ENCODE results near the gene TTC6. TPM values are rescaled to one million over a fixed set of nuclear protein-coding genes. Genes with fewer than 3 reads are reported as not detected.

The TTC6 gene
- total RNA-seq, 2 donors from 2014 or later, result 88.2 to 89.8 TPM

DNA sequence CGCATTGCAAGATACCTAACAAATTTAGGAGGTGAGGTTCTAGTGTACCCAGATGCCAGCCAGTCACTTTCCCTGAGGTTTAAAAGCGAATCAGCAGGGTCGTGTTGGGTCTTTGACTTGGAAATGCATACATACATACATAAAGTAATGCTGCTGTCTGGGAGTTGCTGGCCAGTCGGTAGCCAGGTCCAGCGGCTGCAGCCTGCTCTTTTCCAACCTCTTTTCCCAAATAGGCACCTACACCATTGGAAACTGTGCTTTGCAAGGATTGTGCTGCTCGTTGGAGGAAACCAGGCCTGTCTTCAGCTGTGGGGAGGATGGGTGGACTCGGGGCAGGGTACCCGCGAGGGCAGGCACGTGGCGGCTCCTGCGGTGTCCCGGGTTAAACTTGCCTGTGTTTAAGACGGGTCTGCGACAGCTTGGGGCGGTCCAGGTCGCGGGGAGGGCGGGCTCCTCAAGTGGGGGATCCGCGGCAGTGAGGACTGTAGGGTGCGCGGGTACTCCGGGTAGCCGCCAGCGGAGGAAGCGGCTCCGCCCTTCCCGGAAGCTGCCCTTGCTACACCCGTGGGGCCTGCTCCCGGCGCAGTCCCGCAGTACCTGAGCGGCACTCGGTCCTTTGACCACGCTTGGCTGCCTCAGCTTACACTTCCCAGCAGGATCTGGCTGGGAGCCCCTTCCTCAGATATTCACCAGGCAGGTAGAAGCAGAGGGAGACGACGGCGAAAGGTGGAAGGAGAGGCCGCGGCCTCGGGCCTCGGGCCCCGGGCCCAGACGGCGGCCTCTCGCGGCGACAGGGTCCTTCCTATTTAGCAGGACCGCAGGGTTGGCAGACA is 2.7 kb downstream of the TTC6 start:
- H3K9me3 ChIP-seq, result no peaks in the 10 kb centered on the region
- WGBS, result 8% methylated on average over 23 of the region's 50 CpGs
- peak overlapping the region; percentile 59 to 63 for H3K4me3 ChIP-seq
- intact Hi-C loops (cut with DNase I), result no loop called here
- H3K27ac ChIP-seq, result peak overlapping the region; percentile 96
- no peak for TF ChIP-seq POLR2AphosphoS5 (IDR thresholded peaks at IDR 0.05)
- TF ChIP-seq CTCF (IDR thresholded peaks at IDR 0.05), result no peak
- peak; percentile 40 for TF ChIP-seq POLR2A (IDR thresholded peaks at IDR 0.05)
- DNase-seq (ENCODE audit: low spot score), result no peak
- H3K27me3 ChIP-seq (replicated peaks; ENCODE audit: insufficient read depth), result no peaks in the 10 kb centered on the region
- H3K4me1 ChIP-seq (replicated peaks), result no peaks in the 10 kb centered on the region
- no peaks in the 10 kb centered on the region for H3K36me3 ChIP-seq

DNA sequence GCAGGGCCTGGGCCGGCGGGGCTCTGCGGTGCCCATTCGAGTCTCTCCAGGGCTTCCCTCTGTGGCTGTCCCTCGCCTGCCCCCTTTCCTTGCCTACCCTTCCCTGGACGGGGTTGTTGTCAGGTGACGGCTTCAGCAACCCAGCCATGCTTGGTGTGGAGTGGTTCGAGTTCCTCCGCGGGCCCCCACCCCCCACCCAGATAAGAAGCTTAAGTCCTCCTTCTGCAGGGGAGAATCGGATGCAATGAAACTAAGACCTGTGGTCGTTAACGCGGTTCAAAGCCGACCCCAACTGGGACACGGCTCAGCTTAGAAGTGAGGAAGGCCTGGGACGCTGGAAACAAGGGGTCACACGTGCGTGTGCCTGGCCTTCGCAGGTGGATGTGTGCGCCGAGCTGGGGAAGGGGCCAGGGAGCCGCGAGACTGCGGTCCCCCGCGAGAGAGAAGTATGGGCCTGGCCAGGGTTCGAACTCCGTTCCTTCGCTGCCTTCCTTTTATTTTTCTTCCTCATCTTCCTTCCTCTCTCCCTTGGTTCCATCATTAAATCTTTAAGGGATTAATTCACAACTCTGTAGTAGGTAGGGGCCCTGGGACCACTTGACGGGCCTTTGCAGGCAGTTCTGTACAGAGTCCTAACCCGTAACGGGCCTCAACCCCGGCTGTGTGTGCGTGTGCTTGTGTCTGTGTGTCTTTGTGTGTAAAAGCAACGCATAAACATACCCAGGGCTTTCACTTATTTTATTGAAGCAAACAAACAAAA is 3.5 kb downstream of the TTC6 start:
- H3K36me3 ChIP-seq, result no peaks in the 10 kb centered on the region
- peak overlapping the region; percentile 96 for H3K27ac ChIP-seq
- no peak for TF ChIP-seq POLR2AphosphoS5 (IDR thresholded peaks at IDR 0.05)
- TF ChIP-seq POLR2A (IDR thresholded peaks at IDR 0.05), result no peak
- no peak for TF ChIP-seq CTCF (IDR thresholded peaks at IDR 0.05)
- no peaks in the 10 kb centered on the region for H3K9me3 ChIP-seq
- WGBS, result 11% methylated on average over 36 of the region's 36 CpGs
- DNase-seq (ENCODE audit: low spot score), result no peak
- H3K4me1 ChIP-seq (replicated peaks), result no peaks in the 10 kb centered on the region
- H3K4me3 ChIP-seq, result peak overlapping the region; percentile 59 to 63
- intact Hi-C loops (cut with DNase I), result no loop called here
- no peaks in the 10 kb centered on the region for H3K27me3 ChIP-seq (replicated peaks; ENCODE audit: insufficient read depth)

- Histone ChIP-seq H3K4me1 (replicated peaks) (no peaks in the 10 kb centered on the region), H3K27me3 (replicated peaks; ENCODE audit: insufficient read depth) (no peaks in the 10 kb centered on the region), H3K9me3 (no peaks in the 10 kb centered on the region), H3K36me3 (no peaks in the 10 kb centered on the region), H3K4me3 (peak overlapping the region; percentile 59 to 63), H3K27ac (peak overlapping the region; percentile 96)
- intact Hi-C loops (cut with DNase I), result no loop called here
- 3% methylated on average over 56 of the region's 57 CpGs for WGBS
- TF ChIP-seq CTCF (IDR thresholded peaks at IDR 0.05) (peak in 1 of 4 experiments; percentile 21), POLR2A (IDR thresholded peaks at IDR 0.05) (peak; percentile 4), POLR2AphosphoS5 (IDR thresholded peaks at IDR 0.05) (no peak)
- DNase-seq (ENCODE audit: low spot score), result no peak
Observed at GRCh38 chr14:37599507-37600368, 4.3 kb downstream of the TTC6 start.

GRCh38 chr14:37600880-37601741 is 5.7 kb downstream of the TTC6 start:
- no peaks in the 10 kb centered on the region for H3K27me3 ChIP-seq (replicated peaks; ENCODE audit: insufficient read depth)
- WGBS, result 53% methylated on average over 4 of the region's 4 CpGs
- DNase-seq (ENCODE audit: low spot score), result no peak
- H3K36me3 ChIP-seq, result no peaks in the 10 kb centered on the region
- intact Hi-C loops (cut with DNase I), result no loop called here
- peak overlapping the region; percentile 96 for H3K27ac ChIP-seq
- H3K4me1 ChIP-seq (replicated peaks), result no peaks in the 10 kb centered on the region
- H3K9me3 ChIP-seq, result no peaks in the 10 kb centered on the region
- TF ChIP-seq POLR2AphosphoS5 (IDR thresholded peaks at IDR 0.05) (peak; percentile 35), CTCF (IDR thresholded peaks at IDR 0.05) (no peak)
- no peak overlapping the region for H3K4me3 ChIP-seq
